ENCODE measurements around the gene ACSL4. TPM values are rescaled to one million over a fixed set of nuclear protein-coding genes. Genes with fewer than 3 reads are reported as not detected.
"Not testable (repeated sequence)": the region's sequence is repeated elsewhere in the genome, so short reads cannot be mapped to it uniquely, and the experiment has no call there.

The ACSL4 gene
- total and polyA plus RNA-seq, 4 donors, result 34.1 to 97.7 (median 62.2) TPM

- ATAC-seq (ENCODE audit: insufficient read depth, low FRiP score), result no peak
- H3K9ac ChIP-seq (ENCODE audit: insufficient read depth in 1 of 2, low read length in 2 of 2), result no peak overlapping the region
- DNase-seq, result no peak
- peaks cover 0 to 2% (median 0%) of the 10 kb centered on the region in 4 donors for H3K9me3 ChIP-seq (ENCODE audit: control insufficient read depth in 4 of 4, insufficient read depth in 3 of 4, low read length in 3 of 4)
- WGBS, 2 donors, result 67 to 82% methylated on average over 4 of the region's 4 CpGs
- no peak overlapping the region for H3K4me3 ChIP-seq
- peaks cover 0 to 2% (median 0%) of the 10 kb centered on the region in 5 donors for H3K4me1 ChIP-seq (ENCODE audit: control insufficient read depth in 5 of 5, insufficient read depth in 5 of 5, low read length in 5 of 5)
- H3K27me3 ChIP-seq (ENCODE audit: control insufficient read depth in 3 of 3, insufficient read depth in 3 of 3, low read length in 2 of 3), result peaks cover 0 to 24% (median 3%) of the 10 kb centered on the region in 3 donors
- no peak overlapping the region for H3K27ac ChIP-seq (ENCODE audit: low read depth in 1 of 2, low read length in 1 of 2)
- peaks cover 0 to 7% (median 2%) of the 10 kb centered on the region in 4 donors for H3K36me3 ChIP-seq (ENCODE audit: control insufficient read depth in 4 of 4, insufficient read depth in 4 of 4, low read length in 4 of 4)
- no peak for TF ChIP-seq CTCF (IDR thresholded peaks at IDR 0.05; ENCODE audit: control extremely low read depth, extremely low read depth)
Measured at GRCh38 chrX:109655502-109656201, 77.4 kb downstream of the ACSL4 start.

- TF ChIP-seq CTCF (IDR thresholded peaks at IDR 0.05; ENCODE audit: control extremely low read depth, extremely low read depth), result no peak
- H3K9me3 ChIP-seq (ENCODE audit: control insufficient read depth in 4 of 4, insufficient read depth in 3 of 4, low read length in 3 of 4), result peaks cover 0 to 2% (median 0%) of the 10 kb centered on the region in 4 donors
- no peak overlapping the region for H3K4me3 ChIP-seq
- ATAC-seq (ENCODE audit: insufficient read depth, low FRiP score), result no peak
- WGBS, 2 donors, result 74 to 93% methylated on average over 5 of the region's 5 CpGs
- peaks cover 0 to 2% (median 0%) of the 10 kb centered on the region in 5 donors for H3K4me1 ChIP-seq (ENCODE audit: control insufficient read depth in 5 of 5, insufficient read depth in 5 of 5, low read length in 5 of 5)
- no peak for DNase-seq
- no peak overlapping the region for H3K9ac ChIP-seq (ENCODE audit: insufficient read depth in 1 of 2, low read length in 2 of 2)
- H3K36me3 ChIP-seq (ENCODE audit: control insufficient read depth in 4 of 4, insufficient read depth in 4 of 4, low read length in 4 of 4), result peaks cover 0 to 7% (median 2%) of the 10 kb centered on the region in 4 donors
- no peak overlapping the region for H3K27ac ChIP-seq (ENCODE audit: low read depth in 1 of 2, low read length in 1 of 2)
- peaks cover 0 to 15% (median 0%) of the 10 kb centered on the region in 3 donors for H3K27me3 ChIP-seq (ENCODE audit: control insufficient read depth in 3 of 3, insufficient read depth in 3 of 3, low read length in 2 of 3)
Measured at GRCh38 chrX:109654516-109655109, 78.4 kb downstream of the ACSL4 start.

GRCh38 chrX:109644671-109645070 is 88.4 kb downstream of the ACSL4 start:
- H3K27ac ChIP-seq (ENCODE audit: low read depth in 1 of 2, low read length in 1 of 2); H3K4me3 ChIP-seq; DNase-seq; H3K9me3 ChIP-seq (ENCODE audit: control insufficient read depth in 4 of 4, insufficient read depth in 3 of 4, low read length in 3 of 4); ATAC-seq (ENCODE audit: insufficient read depth, low FRiP score); H3K4me1 ChIP-seq (ENCODE audit: control insufficient read depth in 5 of 5, insufficient read depth in 5 of 5, low read length in 5 of 5); H3K27me3 ChIP-seq (ENCODE audit: control insufficient read depth in 3 of 3, insufficient read depth in 3 of 3, low read length in 2 of 3); H3K9ac ChIP-seq (ENCODE audit: insufficient read depth in 1 of 2, low read length in 2 of 2); H3K36me3 ChIP-seq (ENCODE audit: control insufficient read depth in 4 of 4, insufficient read depth in 4 of 4, low read length in 4 of 4): not testable (repeated sequence)
- 91 to 94% methylated on average over 16 to 19 of the region's 19 CpGs for WGBS, 2 donors

- TF ChIP-seq CTCF (IDR thresholded peaks at IDR 0.05; ENCODE audit: control extremely low read depth, extremely low read depth), result no peak
- Histone ChIP-seq H3K4me3 (no peak overlapping the region), H3K9me3 (ENCODE audit: control insufficient read depth in 4 of 4, insufficient read depth in 3 of 4, low read length in 3 of 4) (no peaks in the 10 kb centered on the region), H3K36me3 (ENCODE audit: control insufficient read depth in 4 of 4, insufficient read depth in 4 of 4, low read length in 4 of 4) (no peaks in the 10 kb centered on the region), H3K9ac (ENCODE audit: insufficient read depth in 1 of 2, low read length in 2 of 2) (no peak overlapping the region), H3K27me3 (ENCODE audit: control insufficient read depth in 3 of 3, insufficient read depth in 3 of 3, low read length in 2 of 3) (peaks cover 0 to 4% (median 0%) of the 10 kb centered on the region in 3 donors), H3K4me1 (ENCODE audit: control insufficient read depth in 5 of 5, insufficient read depth in 5 of 5, low read length in 5 of 5) (no peaks in the 10 kb centered on the region), H3K27ac (ENCODE audit: low read depth in 1 of 2, low read length in 1 of 2) (no peak overlapping the region)
- DNase-seq, result no peak
- 82 to 94% methylated on average over 2 of the region's 2 CpGs for WGBS, 2 donors
- no peak for ATAC-seq (ENCODE audit: insufficient read depth, low FRiP score)
Measured at GRCh38 chrX:109643687-109644086, 89.4 kb downstream of the ACSL4 start.

All from lung (tissue), 12 donors.